AG09309 (cell line): Measurements from ENCODE around the gene CHAF1A.

Source experiments
- DNase-seq: peaks from one replicate; pipeline ENCODE4 v3.0.0-alpha.2; 2010; ENCODE audit warnings: low read depth
- H3K4me3 ChIP-seq: 2 replicates; pipeline ENCODE4 v1.5.1; 2011; ENCODE audit warnings: mild to moderate bottlenecking, low read depth, low read length, moderate library complexity; ENCODE audit not compliant: control insufficient read depth
- CTCF ChIP-seq: IDR thresholded peaks from 2 replicates; pipeline ENCODE4 v1.5.1; 2011; ENCODE audit warnings: mild to moderate bottlenecking, low read depth, low read length, inconsistent platforms; ENCODE audit not compliant: insufficient read depth, control insufficient read depth; ENCODE audit errors: missing control alignments

CHAF1A gene

GRCh38 chr19:4367781-4368127 is 34.7 kb upstream of the CHAF1A start:
- no peak overlapping the region for H3K4me3 ChIP-seq
- no peak for DNase-seq
- no peak for TF ChIP-seq CTCF

GRCh38 chr19:4368128-4368820 is 34.2 kb upstream of the CHAF1A start:
- DNase-seq, result no peak
- no peak for TF ChIP-seq CTCF
- H3K4me3 ChIP-seq, result no peak overlapping the region

GRCh38 chr19:4369109-4369887 is 33.1 kb upstream of the CHAF1A start:
- no peak for DNase-seq

GRCh38 chr19:4369888-4370260 is 32.6 kb upstream of the CHAF1A start:
- H3K4me3 ChIP-seq, result no peak overlapping the region
- no peak for DNase-seq
- peak; percentile 45 for TF ChIP-seq CTCF

More at GRCh38 chr19:4369109-4369887, 33.1 kb upstream of the CHAF1A start:
- no peak for TF ChIP-seq CTCF
- H3K4me3 ChIP-seq, result no peak overlapping the region

- H3K4me3 ChIP-seq, result no peak overlapping the region
- no peak for TF ChIP-seq CTCF
- DNase-seq, result no peak
Measured at GRCh38 chr19:4370418-4371041, 31.9 kb upstream of the CHAF1A start.

- no peak overlapping the region for H3K4me3 ChIP-seq
- TF ChIP-seq CTCF, result no peak
- no peak for DNase-seq
Measured at GRCh38 chr19:4371247-4372164, 30.9 kb upstream of the CHAF1A start.
